Osteoblast (primary cell): ENCODE data around the gene BCAS4. TPM values are rescaled to one million over a fixed set of nuclear protein-coding genes. Genes with fewer than 3 reads are reported as not detected.

ENCODE experiments used
- DNase-seq: peaks from one replicate; pipeline ENCODE4 v3.0.0; 2011; ENCODE audit warnings: low spot score, mixed read lengths; ENCODE audit not compliant: insufficient read length; ENCODE audit errors: missing footprints
- H2AFZ ChIP-seq: 2 replicates; pipeline ENCODE4 v1.6.0; 2011; ENCODE audit warnings: mild to moderate bottlenecking, low read length
- H3K27ac ChIP-seq: 2 replicates; pipeline ENCODE4 v1.5.1; 2011; ENCODE audit warnings: mild to moderate bottlenecking, low read depth, low read length, moderate library complexity
- H3K27me3 ChIP-seq: 2 replicates; pipeline ENCODE4 v1.6.0; 2012; ENCODE audit warnings: mild to moderate bottlenecking, control low read depth, inconsistent platforms, low read length, moderate library complexity; ENCODE audit not compliant: insufficient read depth
- H3K36me3 ChIP-seq: 2 replicates; pipeline ENCODE4 v1.5.1; 2011; ENCODE audit warnings: mild to moderate bottlenecking, low read length, control low read depth, moderate library complexity; ENCODE audit not compliant: insufficient read depth
- H3K4me1 ChIP-seq: 2 replicates; pipeline ENCODE4 v1.5.1; 2011; ENCODE audit warnings: mild to moderate bottlenecking, low read length, control low read depth, moderate library complexity; ENCODE audit not compliant: insufficient read depth
- H3K4me2 ChIP-seq: 2 replicates; pipeline ENCODE4 v1.6.0; 2011; ENCODE audit warnings: mild to moderate bottlenecking, low read length; ENCODE audit not compliant: insufficient read depth
- H3K4me3 ChIP-seq: fragments of 200-600 bp; sonication (generic); 3 replicates; pipeline ENCODE4 v1.5.1; 2012; ENCODE audit warnings: mild to moderate bottlenecking, low read length, inconsistent platforms; ENCODE audit not compliant: insufficient read depth
- H3K79me2 ChIP-seq: 2 replicates; pipeline ENCODE4 v1.6.0; 2012; ENCODE audit warnings: mild to moderate bottlenecking, low read length, control low read depth, inconsistent platforms; ENCODE audit not compliant: insufficient read depth
- H3K9me3 ChIP-seq: 2 replicates; pipeline ENCODE4 v1.5.1; 2011; ENCODE audit warnings: low read depth, low read length, control low read depth
- H4K20me1 ChIP-seq: 2 replicates; pipeline ENCODE4 v1.6.0; 2012; ENCODE audit warnings: mild to moderate bottlenecking, low read length, control low read depth; ENCODE audit not compliant: insufficient read depth
- total RNA-seq: library from RNA; depleted of rRNA; stranded (reverse); fragments of >200 nt; gene quantifications from 2 replicates; pipeline ENCODE4 v1.2.3, GENCODE V29; 2012
- TF ChIP-seq, protein P1 (sequence below): IDR thresholded peaks from 2 replicates; pipeline ENCODE4 v1.5.1; 2011; ENCODE audit warnings: mild to moderate bottlenecking, low read depth, low read length, moderate library complexity; ENCODE audit errors: extremely low read depth

BCAS4 gene
- total RNA-seq, 1 donor: 2.9 TPM

DNA sequence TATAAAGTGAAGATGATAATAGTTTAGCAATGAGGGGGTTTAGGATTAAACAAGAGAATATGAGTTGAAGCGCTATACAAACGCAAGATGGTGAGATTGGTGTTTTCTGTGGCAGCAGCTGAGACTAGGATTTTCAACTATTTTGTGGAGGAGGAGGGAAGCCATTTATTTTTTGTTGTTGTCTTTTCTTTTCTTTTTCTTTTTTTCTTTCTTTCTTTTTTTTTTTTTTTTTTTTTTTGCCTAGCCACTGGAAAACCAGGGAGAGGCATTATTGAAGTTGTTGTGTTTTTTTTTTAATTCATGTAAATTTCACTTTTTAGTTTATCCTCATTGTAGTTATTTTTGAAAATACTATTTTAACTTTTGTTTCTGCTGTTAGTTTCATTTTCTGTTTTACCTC lies 47.6 kb upstream of the BCAS4 start:
- H2AFZ ChIP-seq: peak overlapping the region; percentile 67
- no peaks in the 10 kb centered on the region for H3K27me3 ChIP-seq
- no peaks in the 10 kb centered on the region for H4K20me1 ChIP-seq
- no peaks in the 10 kb centered on the region for H3K9me3 ChIP-seq
- TF ChIP-seq, protein P1, sequence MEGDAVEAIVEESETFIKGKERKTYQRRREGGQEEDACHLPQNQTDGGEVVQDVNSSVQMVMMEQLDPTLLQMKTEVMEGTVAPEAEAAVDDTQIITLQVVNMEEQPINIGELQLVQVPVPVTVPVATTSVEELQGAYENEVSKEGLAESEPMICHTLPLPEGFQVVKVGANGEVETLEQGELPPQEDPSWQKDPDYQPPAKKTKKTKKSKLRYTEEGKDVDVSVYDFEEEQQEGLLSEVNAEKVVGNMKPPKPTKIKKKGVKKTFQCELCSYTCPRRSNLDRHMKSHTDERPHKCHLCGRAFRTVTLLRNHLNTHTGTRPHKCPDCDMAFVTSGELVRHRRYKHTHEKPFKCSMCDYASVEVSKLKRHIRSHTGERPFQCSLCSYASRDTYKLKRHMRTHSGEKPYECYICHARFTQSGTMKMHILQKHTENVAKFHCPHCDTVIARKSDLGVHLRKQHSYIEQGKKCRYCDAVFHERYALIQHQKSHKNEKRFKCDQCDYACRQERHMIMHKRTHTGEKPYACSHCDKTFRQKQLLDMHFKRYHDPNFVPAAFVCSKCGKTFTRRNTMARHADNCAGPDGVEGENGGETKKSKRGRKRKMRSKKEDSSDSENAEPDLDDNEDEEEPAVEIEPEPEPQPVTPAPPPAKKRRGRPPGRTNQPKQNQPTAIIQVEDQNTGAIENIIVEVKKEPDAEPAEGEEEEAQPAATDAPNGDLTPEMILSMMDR: no peak
- H3K4me1 ChIP-seq: peaks cover 12% of the 10 kb centered on the region
- H3K4me3 ChIP-seq: peak overlapping the region; percentile 48
- no peaks in the 10 kb centered on the region for H3K36me3 ChIP-seq
- H3K27ac ChIP-seq: no peak overlapping the region
- DNase-seq: no peak
- no peaks in the 10 kb centered on the region for H3K79me2 ChIP-seq
- H3K4me2 ChIP-seq: peak overlapping the region; percentile 68

DNA sequence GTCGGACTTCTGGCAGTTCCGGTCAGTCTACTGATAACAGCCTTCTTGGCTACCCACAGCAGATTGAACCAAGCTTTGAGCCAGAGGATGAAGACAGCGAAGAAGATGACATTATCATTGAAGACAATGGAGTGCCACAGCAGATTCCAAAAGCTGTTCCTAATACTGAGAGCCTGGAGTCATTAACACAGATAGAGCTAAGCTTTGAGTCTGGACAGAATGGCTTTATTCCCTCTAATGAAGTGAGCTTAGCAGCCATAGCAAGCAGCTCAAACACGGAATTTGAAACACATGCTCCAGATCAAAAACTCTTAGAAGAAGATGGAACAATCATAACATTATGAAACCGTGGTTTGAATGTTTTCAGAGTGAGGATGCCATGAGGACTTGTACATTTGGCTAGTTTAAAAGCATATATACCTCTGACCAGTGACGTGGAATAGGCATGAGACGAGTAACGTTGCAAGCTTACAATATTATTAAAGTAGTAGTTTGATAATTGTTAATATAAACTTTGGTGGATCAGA lies 44.7 kb upstream of the BCAS4 start:
- no peaks in the 10 kb centered on the region for H3K9me3 ChIP-seq
- H3K4me1 ChIP-seq: peaks cover 5% of the 10 kb centered on the region
- H3K27me3 ChIP-seq: peaks cover 6% of the 10 kb centered on the region
- H4K20me1 ChIP-seq: no peaks in the 10 kb centered on the region
- H3K36me3 ChIP-seq: no peaks in the 10 kb centered on the region
- no peak overlapping the region for H3K27ac ChIP-seq
- no peak overlapping the region for H3K4me3 ChIP-seq
- no peak overlapping the region for H2AFZ ChIP-seq
- TF ChIP-seq, protein P1: no peak
- H3K79me2 ChIP-seq: no peaks in the 10 kb centered on the region
- no peak overlapping the region for H3K4me2 ChIP-seq
- DNase-seq: peak; percentile 14

DNA sequence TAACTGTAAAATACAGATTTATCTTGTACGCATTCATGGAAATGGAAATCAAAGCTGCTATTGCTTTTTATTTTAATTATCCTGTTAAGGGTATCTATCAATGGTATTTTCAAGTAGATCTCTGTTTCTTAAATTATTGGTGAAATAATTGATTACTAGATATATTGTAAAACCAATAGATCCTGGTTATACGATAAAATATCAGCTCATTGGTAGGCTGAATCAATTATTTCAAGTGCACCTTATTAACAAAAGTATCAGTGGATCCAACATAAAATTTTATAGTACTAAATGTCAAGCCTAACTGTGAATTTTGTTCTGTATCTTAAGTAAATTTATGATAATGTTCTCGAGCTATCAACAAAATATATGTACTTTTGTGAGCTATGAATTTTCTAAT lies 41.7 kb upstream of the BCAS4 start:
- no peaks in the 10 kb centered on the region for H4K20me1 ChIP-seq
- no peaks in the 10 kb centered on the region for H3K9me3 ChIP-seq
- no peak for DNase-seq
- TF ChIP-seq, protein P1: no peak
- no peak overlapping the region for H3K27ac ChIP-seq
- no peaks in the 10 kb centered on the region for H3K4me1 ChIP-seq
- H3K27me3 ChIP-seq: peaks cover 11% of the 10 kb centered on the region
- H3K4me3 ChIP-seq: no peak overlapping the region
- no peak overlapping the region for H2AFZ ChIP-seq
- H3K4me2 ChIP-seq: no peak overlapping the region
- no peaks in the 10 kb centered on the region for H3K79me2 ChIP-seq
- H3K36me3 ChIP-seq: no peaks in the 10 kb centered on the region

DNA sequence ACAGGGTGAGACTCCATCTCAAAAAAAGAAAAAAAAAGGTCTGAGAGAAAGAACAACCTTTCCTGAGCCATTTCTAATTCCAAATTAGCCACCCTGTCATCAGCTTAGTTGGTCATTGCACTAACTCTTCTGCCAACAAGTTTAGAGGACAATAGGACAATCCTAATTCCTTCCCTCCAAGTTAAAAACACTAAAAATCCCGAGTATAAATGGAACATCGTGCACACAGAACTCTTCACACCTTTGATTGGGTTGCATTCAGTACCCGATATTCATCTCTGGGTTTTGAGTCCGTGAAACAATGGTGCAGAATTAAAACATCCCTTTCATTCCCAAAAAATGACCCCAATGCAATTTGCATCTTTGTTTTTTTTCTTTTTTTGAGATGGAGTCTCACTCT lies 40.4 kb upstream of the BCAS4 start:
- H3K4me1 ChIP-seq: no peaks in the 10 kb centered on the region
- H2AFZ ChIP-seq: no peak overlapping the region
- no peaks in the 10 kb centered on the region for H4K20me1 ChIP-seq
- no peak overlapping the region for H3K27ac ChIP-seq
- no peaks in the 10 kb centered on the region for H3K36me3 ChIP-seq
- no peak overlapping the region for H3K4me3 ChIP-seq
- H3K27me3 ChIP-seq: peaks cover 11% of the 10 kb centered on the region
- H3K9me3 ChIP-seq: no peaks in the 10 kb centered on the region
- H3K4me2 ChIP-seq: no peak overlapping the region
- H3K79me2 ChIP-seq: no peaks in the 10 kb centered on the region
- peak; percentile 77 for DNase-seq
- TF ChIP-seq, protein P1: no peak
